ENCODE results near the gene DISC1. TPM values are rescaled to one million over a fixed set of nuclear protein-coding genes. Genes with fewer than 3 reads are reported as not detected.

DISC1 gene
- polyA plus RNA-seq, 1 experiment: 2.3 TPM

DNA sequence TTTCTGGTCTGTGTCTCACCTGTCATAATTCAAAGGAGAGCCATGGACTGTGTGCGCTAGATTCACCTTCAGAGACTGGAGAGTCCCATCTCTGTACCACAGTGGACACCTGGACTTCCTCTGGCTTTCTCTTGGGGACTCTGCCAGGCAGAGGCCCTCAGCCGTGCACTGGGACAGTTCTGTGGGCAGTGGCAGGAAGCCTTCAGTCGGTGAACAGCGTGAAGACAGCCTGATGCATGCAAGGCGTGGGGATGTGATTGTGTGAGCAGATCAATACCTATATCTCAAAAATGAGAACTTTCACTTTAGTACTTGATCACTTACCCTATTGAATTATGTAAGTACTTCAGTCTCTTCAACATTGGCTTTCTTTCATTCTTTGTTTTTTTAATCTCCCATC is 245.3 kb downstream of the DISC1 start:
- H3K4me3 ChIP-seq (ENCODE audit: low read depth, low read length): no peak overlapping the region
- no peak for DNase-seq (ENCODE audit: low read depth)
- POLR2A ChIA-PET: interaction anchor here (0.8 kb wide), 1 partner anchor 16 kb away, joined by 3 read pairs; no protein-coding TSS in a partner anchor
- CTCF ChIA-PET: no interaction called here
- no peaks in the 10 kb centered on the region for H3K36me3 ChIP-seq (ENCODE audit: control insufficient read depth, insufficient read depth, low read length)
- no peaks in the 10 kb centered on the region for H3K27me3 ChIP-seq (ENCODE audit: control insufficient read depth, insufficient read depth, low read length)
- TF ChIP-seq, protein P1, sequence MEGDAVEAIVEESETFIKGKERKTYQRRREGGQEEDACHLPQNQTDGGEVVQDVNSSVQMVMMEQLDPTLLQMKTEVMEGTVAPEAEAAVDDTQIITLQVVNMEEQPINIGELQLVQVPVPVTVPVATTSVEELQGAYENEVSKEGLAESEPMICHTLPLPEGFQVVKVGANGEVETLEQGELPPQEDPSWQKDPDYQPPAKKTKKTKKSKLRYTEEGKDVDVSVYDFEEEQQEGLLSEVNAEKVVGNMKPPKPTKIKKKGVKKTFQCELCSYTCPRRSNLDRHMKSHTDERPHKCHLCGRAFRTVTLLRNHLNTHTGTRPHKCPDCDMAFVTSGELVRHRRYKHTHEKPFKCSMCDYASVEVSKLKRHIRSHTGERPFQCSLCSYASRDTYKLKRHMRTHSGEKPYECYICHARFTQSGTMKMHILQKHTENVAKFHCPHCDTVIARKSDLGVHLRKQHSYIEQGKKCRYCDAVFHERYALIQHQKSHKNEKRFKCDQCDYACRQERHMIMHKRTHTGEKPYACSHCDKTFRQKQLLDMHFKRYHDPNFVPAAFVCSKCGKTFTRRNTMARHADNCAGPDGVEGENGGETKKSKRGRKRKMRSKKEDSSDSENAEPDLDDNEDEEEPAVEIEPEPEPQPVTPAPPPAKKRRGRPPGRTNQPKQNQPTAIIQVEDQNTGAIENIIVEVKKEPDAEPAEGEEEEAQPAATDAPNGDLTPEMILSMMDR (IDR thresholded peaks at IDR 0.05; ENCODE audit: insufficient read depth, low read depth, low read length): no peak

DNA sequence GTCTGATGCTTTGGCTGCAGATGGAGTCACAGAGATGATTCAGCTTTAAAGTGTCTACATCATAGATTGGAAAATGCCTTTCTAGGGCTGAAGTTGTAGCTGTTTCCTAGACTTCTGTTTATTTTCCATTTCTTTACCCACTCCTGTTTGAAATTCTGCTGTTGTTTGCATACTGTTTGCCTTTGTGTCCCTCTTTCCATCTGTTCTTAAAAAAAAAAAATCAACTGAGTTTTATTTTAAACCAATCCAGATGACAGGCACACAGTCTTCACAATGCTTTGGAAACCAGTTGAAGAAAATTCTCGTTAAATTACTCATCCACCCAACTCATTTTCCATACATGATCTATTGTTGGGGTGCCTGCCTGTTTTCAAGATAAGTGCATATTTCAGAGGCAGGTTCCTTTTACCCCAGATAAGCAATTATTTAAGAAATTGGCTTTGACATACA is 245.9 kb downstream of the DISC1 start:
- H3K36me3 ChIP-seq (ENCODE audit: control insufficient read depth, insufficient read depth, low read length): no peaks in the 10 kb centered on the region
- TF ChIP-seq, protein P1 (IDR thresholded peaks at IDR 0.05; ENCODE audit: insufficient read depth, low read depth, low read length): no peak
- DNase-seq (ENCODE audit: low read depth): peak; percentile 53
- H3K27me3 ChIP-seq (ENCODE audit: control insufficient read depth, insufficient read depth, low read length): no peaks in the 10 kb centered on the region
- ChIA-PET CTCF (no interaction called here), POLR2A (interaction anchor here (0.8 kb wide), 1 partner anchor 16 kb away, joined by 3 read pairs; no protein-coding TSS in a partner anchor)
- H3K4me3 ChIP-seq (ENCODE audit: low read depth, low read length): no peak overlapping the region

DNA sequence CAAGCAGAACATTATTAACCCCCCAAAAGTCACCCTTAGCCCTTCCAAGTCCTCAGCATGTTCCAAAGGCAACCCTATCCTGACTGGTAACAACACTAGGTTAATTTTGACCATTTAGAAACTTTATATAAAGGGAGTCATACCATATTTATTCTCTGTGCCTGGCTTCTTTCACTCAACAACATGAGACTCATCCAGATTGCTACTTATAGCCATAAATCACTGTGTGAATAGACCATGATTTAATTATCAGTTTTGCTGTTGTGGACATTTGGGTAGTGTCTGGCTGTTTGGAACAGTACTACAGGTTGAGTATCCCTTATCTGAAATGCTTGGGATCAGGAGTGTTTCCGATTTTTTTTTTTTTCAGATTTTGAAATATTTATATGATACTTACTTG is 252.1 kb downstream of the DISC1 start:
- no peaks in the 10 kb centered on the region for H3K36me3 ChIP-seq (ENCODE audit: control insufficient read depth, insufficient read depth, low read length)
- CTCF ChIA-PET: interaction anchor here (2.6 kb wide), 1 partner anchor 12 kb away, joined by 6 read pairs; no protein-coding TSS in a partner anchor
- TF ChIP-seq, protein P1 (IDR thresholded peaks at IDR 0.05; ENCODE audit: insufficient read depth, low read depth, low read length): no peak
- POLR2A ChIA-PET: no interaction called here
- no peaks in the 10 kb centered on the region for H3K27me3 ChIP-seq (ENCODE audit: control insufficient read depth, insufficient read depth, low read length)
- DNase-seq (ENCODE audit: low read depth): no peak
- no peak overlapping the region for H3K4me3 ChIP-seq (ENCODE audit: low read depth, low read length)

DNA sequence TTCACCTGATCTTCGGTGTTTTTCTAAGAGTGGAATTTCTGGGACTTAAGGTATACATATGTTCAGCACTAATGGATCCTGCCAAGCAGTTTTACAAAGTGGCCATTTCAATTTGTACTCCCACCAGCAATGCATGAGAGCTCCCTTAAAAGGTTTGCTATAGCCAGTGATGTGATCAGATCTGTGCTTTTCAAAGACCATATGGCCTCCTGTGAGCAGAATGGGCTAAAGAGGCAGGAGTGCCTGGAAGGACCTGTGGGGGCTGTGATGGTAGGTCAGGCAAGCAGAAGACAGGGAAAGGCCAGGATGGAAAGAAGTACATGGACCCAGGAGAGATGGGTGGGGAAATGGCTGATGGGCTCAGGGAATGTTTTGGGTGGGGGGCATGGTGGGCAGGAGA is 252.7 kb downstream of the DISC1 start:
- Histone ChIP-seq H3K4me3 (ENCODE audit: low read depth, low read length) (no peak overlapping the region), H3K27me3 (ENCODE audit: control insufficient read depth, insufficient read depth, low read length) (no peaks in the 10 kb centered on the region), H3K36me3 (ENCODE audit: control insufficient read depth, insufficient read depth, low read length) (no peaks in the 10 kb centered on the region)
- ChIA-PET POLR2A (no interaction called here), CTCF (interaction anchor here (2.6 kb wide), 1 partner anchor 13 kb away, joined by 6 read pairs; no protein-coding TSS in a partner anchor)
- no peak for DNase-seq (ENCODE audit: low read depth)
- TF ChIP-seq, protein P1 (IDR thresholded peaks at IDR 0.05; ENCODE audit: insufficient read depth, low read depth, low read length): no peak

DNA sequence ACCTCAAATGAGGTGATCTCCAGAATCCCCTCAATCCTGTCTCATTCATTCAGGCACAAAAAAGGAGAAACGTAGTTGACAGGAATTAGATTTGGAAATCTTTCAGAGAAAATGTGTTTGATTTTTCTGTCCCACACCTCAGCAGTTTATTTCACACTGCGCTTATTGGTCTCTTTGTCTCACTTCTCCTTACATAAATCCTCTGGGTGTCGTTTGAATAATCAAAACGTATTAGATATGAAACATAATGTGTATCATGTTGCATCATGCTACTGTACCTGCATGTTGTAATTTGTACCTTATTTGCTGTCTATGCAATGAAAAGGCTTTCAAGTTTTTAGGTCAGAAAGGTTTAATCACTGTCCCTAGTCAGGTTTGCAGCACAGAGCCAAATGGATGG is 255.7 kb downstream of the DISC1 start:
- TF ChIP-seq, protein P1 (IDR thresholded peaks at IDR 0.05; ENCODE audit: insufficient read depth, low read depth, low read length): no peak
- DNase-seq (ENCODE audit: low read depth): no peak
- Histone ChIP-seq H3K27me3 (ENCODE audit: control insufficient read depth, insufficient read depth, low read length) (no peaks in the 10 kb centered on the region), H3K4me3 (ENCODE audit: low read depth, low read length) (no peak overlapping the region), H3K36me3 (ENCODE audit: control insufficient read depth, insufficient read depth, low read length) (no peaks in the 10 kb centered on the region)
- ChIA-PET CTCF (no interaction called here), POLR2A (no interaction called here)

Data from BJ (cell line).